ENCODE measurements around the gene STK26.

STK26 gene

GRCh38 chrX:132033166-132033565 is 10.1 kb downstream of the STK26 start:
- no peak for DNase-seq (ENCODE audit: low read depth in 1 of 2, low spot score in 1 of 2)
- no peak overlapping the region for H3K4me3 ChIP-seq (replicated peaks; ENCODE audit: insufficient read depth, low read length)
- no peak for TF ChIP-seq GABPA (IDR thresholded peaks at IDR 0.05; ENCODE audit: low read depth)
- TF ChIP-seq POLR2AphosphoS5 (IDR thresholded peaks at IDR 0.05; ENCODE audit: low read depth) = no peak
- TF ChIP-seq CTCF (IDR thresholded peaks at IDR 0.05; ENCODE audit: insufficient read depth, low read length) = no peak
- no peak for TF ChIP-seq SPI1 (IDR thresholded peaks at IDR 0.05; ENCODE audit: borderline replicate concordance, low read depth)
- TF ChIP-seq REST (IDR thresholded peaks at IDR 0.05; ENCODE audit: insufficient replicate concordance, low read depth) = no peak
- no peak overlapping the region for H3K27ac ChIP-seq (replicated peaks)
- H3K27me3 ChIP-seq (ENCODE audit: insufficient read depth, poor library complexity, severe bottlenecking) = no peaks in the 10 kb centered on the region

- Histone ChIP-seq H3K4me3 (replicated peaks; ENCODE audit: insufficient read depth, low read length) (no peak overlapping the region), H3K27ac (replicated peaks) (no peak overlapping the region), H3K27me3 (ENCODE audit: insufficient read depth, poor library complexity, severe bottlenecking) (no peaks in the 10 kb centered on the region)
- DNase-seq (ENCODE audit: low read depth in 1 of 2, low spot score in 1 of 2) = no peak
- TF ChIP-seq POLR2AphosphoS5 (IDR thresholded peaks at IDR 0.05; ENCODE audit: low read depth) (no peak), REST (IDR thresholded peaks at IDR 0.05; ENCODE audit: insufficient replicate concordance, low read depth) (no peak), CTCF (IDR thresholded peaks at IDR 0.05; ENCODE audit: insufficient read depth, low read length) (no peak), GABPA (IDR thresholded peaks at IDR 0.05; ENCODE audit: low read depth) (no peak), SPI1 (IDR thresholded peaks at IDR 0.05; ENCODE audit: borderline replicate concordance, low read depth) (no peak)
These were observed 11.5 kb downstream of the STK26 start for GRCh38 chrX:132034648-132035047.

GRCh38 chrX:132037479-132037993 is 14.4 kb downstream of the STK26 start:
- TF ChIP-seq SPI1 (IDR thresholded peaks at IDR 0.05; ENCODE audit: borderline replicate concordance, low read depth) (no peak), POLR2AphosphoS5 (IDR thresholded peaks at IDR 0.05; ENCODE audit: low read depth) (no peak), CTCF (IDR thresholded peaks at IDR 0.05; ENCODE audit: insufficient read depth, low read length) (no peak), REST (IDR thresholded peaks at IDR 0.05; ENCODE audit: insufficient replicate concordance, low read depth) (no peak), GABPA (IDR thresholded peaks at IDR 0.05; ENCODE audit: low read depth) (no peak)
- Histone ChIP-seq H3K27me3 (ENCODE audit: insufficient read depth, poor library complexity, severe bottlenecking) (no peaks in the 10 kb centered on the region), H3K4me3 (replicated peaks; ENCODE audit: insufficient read depth, low read length) (no peak overlapping the region), H3K27ac (replicated peaks) (no peak overlapping the region)
- no peak for DNase-seq (ENCODE audit: low read depth in 1 of 2, low spot score in 1 of 2)
